GM23338 (cell line): ENCODE data around the gene CCDC86. TPM values are rescaled to one million over a fixed set of nuclear protein-coding genes. Genes with fewer than 3 reads are reported as not detected.

Experiments used
- ATAC-seq: fragments of 200-7000 bp; cut with Tn5 transposase; 3 replicates; pipeline ENCODE4 v1.9.1; 2020
- DNase-seq: peaks from one replicate; pipeline ENCODE4 v3.0.0-alpha.2; 2015; ENCODE audit warnings: low spot score
- H2AFZ ChIP-seq: fragments of 200-600 bp; sonication (generic); 2 replicates; pipeline ENCODE4 v1.8.0; 2016; ENCODE audit warnings: antibody characterized with exemption, mild to moderate bottlenecking, moderate library complexity
- H3F3A ChIP-seq: fragments of 200-600 bp; sonication (generic); replicated peaks from 2 replicates; pipeline ENCODE4 v1.8.0; 2017; ENCODE audit warnings: antibody characterized with exemption, mixed run types, low read depth
- H3K27ac ChIP-seq: fragments of 200-600 bp; sonication (generic); 2 replicates; pipeline ENCODE4 v1.6.1; 2016; ENCODE audit warnings: low read depth
- H3K27me3 ChIP-seq: fragments of 200-600 bp; sonication (generic); 2 replicates; pipeline ENCODE4 v1.8.0; 2016; ENCODE audit warnings: mild to moderate bottlenecking, mixed run types, moderate library complexity; ENCODE audit not compliant: insufficient read depth
- H3K36me3 ChIP-seq: fragments of 200-600 bp; sonication (generic); 2 replicates; pipeline ENCODE4 v1.8.0; 2016; ENCODE audit warnings: mild to moderate bottlenecking; ENCODE audit not compliant: insufficient read depth
- H3K4me1 ChIP-seq: fragments of 200-600 bp; sonication (generic); 2 replicates; pipeline ENCODE4 v1.8.0; 2016; ENCODE audit warnings: mild to moderate bottlenecking, moderate library complexity; ENCODE audit not compliant: insufficient read depth
- H3K4me2 ChIP-seq: fragments of 200-600 bp; sonication (generic); 2 replicates; pipeline ENCODE4 v1.7.1; 2017; ENCODE audit warnings: mixed run types
- H3K4me3 ChIP-seq: fragments of 200-600 bp; sonication (generic); 2 replicates; pipeline ENCODE4 v1.6.1; 2016; ENCODE audit warnings: mixed run types
- H3K79me2 ChIP-seq: fragments of 200-600 bp; sonication (generic); replicated peaks from 2 replicates; pipeline ENCODE4 v1.8.0; 2017; ENCODE audit warnings: mild to moderate bottlenecking; ENCODE audit not compliant: insufficient read depth
- H3K9me2 ChIP-seq: fragments of 200-600 bp; sonication (generic); 2 replicates; pipeline ENCODE4 v1.8.0; 2017; ENCODE audit not compliant: insufficient read depth
- H4K20me1 ChIP-seq: fragments of 200-600 bp; sonication (generic); replicated peaks from 2 replicates; pipeline ENCODE4 v1.8.0; 2017; ENCODE audit warnings: mild to moderate bottlenecking; ENCODE audit not compliant: insufficient read depth
- H3K27ac Mint-ChIP-seq: 2 replicates; pipeline ENCODE4 v1.8.0; 2020; ENCODE audit warnings: inconsistent platforms, mild to moderate bottlenecking, moderate library complexity, mixed read lengths
- H3K27me3 Mint-ChIP-seq: 3 replicates; pipeline ENCODE4 v1.8.0; 2022; ENCODE audit warnings: low read depth, mild to moderate bottlenecking, moderate library complexity, mixed read lengths, inconsistent platforms; ENCODE audit not compliant: insufficient read depth, poor library complexity
- H3K36me3 Mint-ChIP-seq: 3 replicates; pipeline ENCODE4 v1.8.0; 2021; ENCODE audit warnings: low read depth, mild to moderate bottlenecking, inconsistent platforms, moderate library complexity, mixed read lengths
- H3K4me1 Mint-ChIP-seq: 3 replicates; pipeline ENCODE4 v1.8.0; 2020; ENCODE audit warnings: mild to moderate bottlenecking, inconsistent platforms, mixed read lengths
- H3K4me3 Mint-ChIP-seq: 3 replicates; pipeline ENCODE4 v1.8.0; 2021; ENCODE audit warnings: moderate library complexity, mild to moderate bottlenecking, inconsistent platforms, mixed read lengths
- H3K9me3 Mint-ChIP-seq: 3 replicates; pipeline ENCODE4 v1.8.0; 2020; ENCODE audit warnings: moderate library complexity, mild to moderate bottlenecking, inconsistent platforms, mixed read lengths
- CREB1 ChIP-seq: fragments of 250-450 bp; sonication (Bioruptor Pico); IDR thresholded peaks from 2 replicates; pipeline ENCODE4 v1.5.0; 2020; ENCODE audit warnings: low read depth, mild to moderate bottlenecking, moderate library complexity
- EZH2 ChIP-seq: fragments of 200-600 bp; sonication (generic); IDR thresholded peaks from one replicate; pipeline ENCODE4 v1.8.0; 2017; ENCODE audit warnings: antibody characterized with exemption, mild to moderate bottlenecking, low read depth; ENCODE audit not compliant: unreplicated experiment
- EZH2phosphoT487 ChIP-seq: fragments of 200-600 bp; sonication (generic); IDR thresholded peaks from one replicate; pipeline ENCODE4 v1.8.1; 2018; ENCODE audit warnings: antibody characterized with exemption; ENCODE audit not compliant: unreplicated experiment
- POLR2AphosphoS5 ChIP-seq: IDR thresholded peaks from 2 replicates; pipeline ENCODE4 v1.6.1; 2016; ENCODE audit warnings: antibody characterized with exemption, low read depth
- STAT1 ChIP-seq: IDR thresholded peaks from one replicate; pipeline ENCODE4 v1.6.1; 2016; ENCODE audit warnings: antibody characterized with exemption; ENCODE audit not compliant: unreplicated experiment
- polyA plus RNA-seq: library from polyadenylated mRNA; unstranded; fragments of >200 nt; fragmentation: Nextera tagmentation; extraction: Ambion mirVana; gene quantifications from 2 replicates; pipeline ENCODE4 v1.2.1, GENCODE V29; 2016
- total RNA-seq: library from RNA; depleted of rRNA; stranded (reverse); fragments of >200 nt; shearing (Covaris generic); gene quantifications from 2 replicates; pipeline ENCODE4 v1.2.3, GENCODE V29; 2014
- TF ChIP-seq, protein P1 (sequence below): IDR thresholded peaks from 2 replicates; pipeline ENCODE4 v1.6.1; 2016; ENCODE audit warnings: antibody characterized with exemption
- TF ChIP-seq, protein P2 (sequence below): fragments of 250-450 bp; sonication (Bioruptor Pico); IDR thresholded peaks from 2 replicates; pipeline ENCODE4 v1.5.0; 2020; ENCODE audit warnings: mild to moderate bottlenecking, moderate library complexity
- TF ChIP-seq, protein P3 (sequence below), 2 experiments: fragments of 200-600 bp in 1 of 2; sonication (generic) in 1 of 2; conservative IDR thresholded peaks; 2 replicates each; pipeline versions ENCODE4 v1.5.1 to v1.6.1; 2016 to 2017; ENCODE audit warnings: antibody characterized with exemption in 2 of 2, low read depth in 2 of 2, mild to moderate bottlenecking in 2 of 2, moderate library complexity in 1 of 2

The CCDC86 gene
- total and polyA plus RNA-seq, 2 experiments from 2014 or later = 67.3 to 98.5 TPM

DNA sequence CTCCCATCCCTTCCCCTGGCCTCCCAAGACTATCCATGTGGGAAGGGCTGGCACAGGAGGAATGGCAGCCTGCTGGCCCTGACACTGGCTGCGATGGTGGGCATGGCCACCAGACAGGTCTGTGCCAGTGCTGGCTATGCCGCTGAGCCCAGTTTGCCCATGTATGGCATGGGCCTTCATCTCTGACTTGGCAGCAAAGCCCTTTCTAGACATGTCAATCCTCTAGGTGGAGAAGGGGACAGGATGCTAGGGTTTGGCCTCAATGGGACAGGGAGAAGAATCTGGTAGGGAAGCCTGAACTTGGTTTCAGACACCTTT is 34.2 kb downstream of the CCDC86 start:
- ATAC-seq (no peak), DNase-seq (no peak)
- Histone ChIP-seq H3F3A (no peaks in the 10 kb centered on the region), H3K4me1 (no peaks in the 10 kb centered on the region), H3K79me2 (no peaks in the 10 kb centered on the region), H2AFZ (no peak overlapping the region), H3K4me2 (no peak overlapping the region), H3K4me3 (no peak overlapping the region), H3K36me3 (no peaks in the 10 kb centered on the region), H3K27me3 (no peaks in the 10 kb centered on the region), H3K9me2 (no peaks in the 10 kb centered on the region), H4K20me1 (no peaks in the 10 kb centered on the region; the same call in 1 of the 2 replicates), H3K27ac (no peak overlapping the region)
- Mint-ChIP-seq H3K4me1 (peaks cover 6% of the 10 kb centered on the region; the same call in 2 of the 3 replicates), H3K36me3 (no peaks in the 10 kb centered on the region; the same call in 2 of the 3 replicates), H3K27me3 (no peaks in the 10 kb centered on the region), H3K27ac (no peak overlapping the region), H3K9me3 (no peaks in the 10 kb centered on the region), H3K4me3 (no peak overlapping the region)
- TF ChIP-seq EZH2phosphoT487 (no peak), POLR2AphosphoS5 (no peak)

DNA sequence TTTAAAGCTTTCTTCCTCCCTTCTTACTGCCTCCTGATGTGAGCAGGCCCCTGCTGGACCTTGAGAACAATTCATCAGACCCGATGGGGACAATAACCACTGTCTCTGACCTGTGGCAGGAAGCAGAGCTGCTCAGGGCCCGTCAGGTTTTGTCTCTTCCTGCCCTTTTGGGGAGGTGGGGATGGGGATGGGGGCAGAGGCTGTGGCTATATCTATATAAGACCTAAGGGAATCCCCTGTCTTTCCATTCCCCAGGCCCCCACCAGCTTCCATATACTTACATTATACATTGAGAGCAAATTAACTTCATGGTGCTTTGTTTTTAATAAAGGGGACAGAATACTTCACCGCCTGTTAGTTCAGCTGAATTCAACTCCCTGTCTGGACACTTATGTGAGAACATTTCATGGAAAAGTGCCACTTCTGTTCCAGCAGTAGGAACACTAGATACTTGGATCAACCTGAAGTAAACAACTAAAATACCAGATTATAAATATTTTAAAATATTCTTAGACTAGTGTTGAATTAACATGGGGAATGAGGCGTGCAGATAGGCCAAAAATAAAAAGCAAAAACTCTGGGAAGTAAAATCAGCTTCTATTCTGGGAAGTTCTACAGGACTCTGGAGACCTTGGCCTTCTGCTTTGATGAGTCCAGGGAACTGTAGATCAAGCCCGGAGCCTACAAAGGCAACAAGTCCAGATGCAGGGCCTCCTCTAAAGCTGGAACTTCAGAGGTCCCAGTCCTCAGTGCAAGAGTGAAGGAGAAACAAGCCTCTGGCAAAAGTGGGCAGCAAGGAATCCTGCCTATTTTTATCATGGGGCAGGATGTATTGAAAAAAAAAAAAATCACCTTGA is 36.6 kb downstream of the CCDC86 start:
- H3K4me3 Mint-ChIP-seq = no peak overlapping the region
- H3K27me3 Mint-ChIP-seq = no peaks in the 10 kb centered on the region
- no peaks in the 10 kb centered on the region; the same call in 2 of the 3 replicates for H3K36me3 Mint-ChIP-seq
- TF ChIP-seq, protein P1, sequence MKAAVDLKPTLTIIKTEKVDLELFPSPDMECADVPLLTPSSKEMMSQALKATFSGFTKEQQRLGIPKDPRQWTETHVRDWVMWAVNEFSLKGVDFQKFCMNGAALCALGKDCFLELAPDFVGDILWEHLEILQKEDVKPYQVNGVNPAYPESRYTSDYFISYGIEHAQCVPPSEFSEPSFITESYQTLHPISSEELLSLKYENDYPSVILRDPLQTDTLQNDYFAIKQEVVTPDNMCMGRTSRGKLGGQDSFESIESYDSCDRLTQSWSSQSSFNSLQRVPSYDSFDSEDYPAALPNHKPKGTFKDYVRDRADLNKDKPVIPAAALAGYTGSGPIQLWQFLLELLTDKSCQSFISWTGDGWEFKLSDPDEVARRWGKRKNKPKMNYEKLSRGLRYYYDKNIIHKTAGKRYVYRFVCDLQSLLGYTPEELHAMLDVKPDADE = no peak
- TF ChIP-seq STAT1 (no peak), EZH2 (no peak), CREB1 (CRISPR knock-in tag) (no peak), EZH2phosphoT487 (no peak)
- TF ChIP-seq, protein P2, sequence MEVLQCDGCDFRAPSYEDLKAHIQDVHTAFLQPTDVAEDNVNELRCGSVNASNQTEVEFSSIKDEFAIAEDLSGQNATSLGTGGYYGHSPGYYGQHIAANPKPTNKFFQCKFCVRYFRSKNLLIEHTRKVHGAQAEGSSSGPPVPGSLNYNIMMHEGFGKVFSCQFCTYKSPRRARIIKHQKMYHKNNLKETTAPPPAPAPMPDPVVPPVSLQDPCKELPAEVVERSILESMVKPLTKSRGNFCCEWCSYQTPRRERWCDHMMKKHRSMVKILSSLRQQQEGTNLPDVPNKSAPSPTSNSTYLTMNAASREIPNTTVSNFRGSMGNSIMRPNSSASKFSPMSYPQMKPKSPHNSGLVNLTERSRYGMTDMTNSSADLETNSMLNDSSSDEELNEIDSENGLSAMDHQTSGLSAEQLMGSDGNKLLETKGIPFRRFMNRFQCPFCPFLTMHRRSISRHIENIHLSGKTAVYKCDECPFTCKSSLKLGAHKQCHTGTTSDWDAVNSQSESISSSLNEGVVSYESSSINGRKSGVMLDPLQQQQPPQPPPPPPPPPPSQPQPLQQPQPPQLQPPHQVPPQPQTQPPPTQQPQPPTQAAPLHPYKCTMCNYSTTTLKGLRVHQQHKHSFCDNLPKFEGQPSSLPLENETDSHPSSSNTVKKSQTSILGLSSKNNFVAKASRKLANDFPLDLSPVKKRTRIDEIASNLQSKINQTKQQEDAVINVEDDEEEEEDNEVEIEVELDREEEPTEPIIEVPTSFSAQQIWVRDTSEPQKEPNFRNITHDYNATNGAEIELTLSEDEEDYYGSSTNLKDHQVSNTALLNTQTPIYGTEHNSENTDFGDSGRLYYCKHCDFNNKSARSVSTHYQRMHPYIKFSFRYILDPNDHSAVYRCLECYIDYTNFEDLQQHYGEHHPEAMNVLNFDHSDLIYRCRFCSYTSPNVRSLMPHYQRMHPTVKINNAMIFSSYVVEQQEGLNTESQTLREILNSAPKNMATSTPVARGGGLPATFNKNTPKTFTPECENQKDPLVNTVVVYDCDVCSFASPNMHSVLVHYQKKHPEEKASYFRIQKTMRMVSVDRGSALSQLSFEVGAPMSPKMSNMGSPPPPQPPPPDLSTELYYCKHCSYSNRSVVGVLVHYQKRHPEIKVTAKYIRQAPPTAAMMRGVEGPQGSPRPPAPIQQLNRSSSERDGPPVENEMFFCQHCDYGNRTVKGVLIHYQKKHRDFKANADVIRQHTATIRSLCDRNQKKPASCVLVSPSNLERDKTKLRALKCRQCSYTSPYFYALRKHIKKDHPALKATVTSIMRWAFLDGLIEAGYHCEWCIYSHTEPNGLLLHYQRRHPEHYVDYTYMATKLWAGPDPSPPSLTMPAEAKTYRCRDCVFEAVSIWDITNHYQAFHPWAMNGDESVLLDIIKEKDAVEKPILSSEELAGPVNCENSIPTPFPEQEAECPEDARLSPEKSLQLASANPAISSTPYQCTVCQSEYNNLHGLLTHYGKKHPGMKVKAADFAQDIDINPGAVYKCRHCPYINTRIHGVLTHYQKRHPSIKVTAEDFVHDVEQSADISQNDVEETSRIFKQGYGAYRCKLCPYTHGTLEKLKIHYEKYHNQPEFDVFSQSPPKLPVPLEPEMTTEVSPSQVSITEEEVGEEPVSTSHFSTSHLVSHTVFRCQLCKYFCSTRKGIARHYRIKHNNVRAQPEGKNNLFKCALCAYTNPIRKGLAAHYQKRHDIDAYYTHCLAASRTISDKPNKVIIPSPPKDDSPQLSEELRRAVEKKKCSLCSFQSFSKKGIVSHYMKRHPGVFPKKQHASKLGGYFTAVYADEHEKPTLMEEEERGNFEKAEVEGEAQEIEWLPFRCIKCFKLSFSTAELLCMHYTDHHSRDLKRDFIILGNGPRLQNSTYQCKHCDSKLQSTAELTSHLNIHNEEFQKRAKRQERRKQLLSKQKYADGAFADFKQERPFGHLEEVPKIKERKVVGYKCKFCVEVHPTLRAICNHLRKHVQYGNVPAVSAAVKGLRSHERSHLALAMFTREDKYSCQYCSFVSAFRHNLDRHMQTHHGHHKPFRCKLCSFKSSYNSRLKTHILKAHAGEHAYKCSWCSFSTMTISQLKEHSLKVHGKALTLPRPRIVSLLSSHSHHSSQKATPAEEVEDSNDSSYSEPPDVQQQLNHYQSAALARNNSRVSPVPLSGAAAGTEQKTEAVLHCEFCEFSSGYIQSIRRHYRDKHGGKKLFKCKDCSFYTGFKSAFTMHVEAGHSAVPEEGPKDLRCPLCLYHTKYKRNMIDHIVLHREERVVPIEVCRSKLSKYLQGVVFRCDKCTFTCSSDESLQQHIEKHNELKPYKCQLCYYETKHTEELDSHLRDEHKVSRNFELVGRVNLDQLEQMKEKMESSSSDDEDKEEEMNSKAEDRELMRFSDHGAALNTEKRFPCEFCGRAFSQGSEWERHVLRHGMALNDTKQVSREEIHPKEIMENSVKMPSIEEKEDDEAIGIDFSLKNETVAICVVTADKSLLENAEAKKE = no peak
- TF ChIP-seq, protein P3, sequence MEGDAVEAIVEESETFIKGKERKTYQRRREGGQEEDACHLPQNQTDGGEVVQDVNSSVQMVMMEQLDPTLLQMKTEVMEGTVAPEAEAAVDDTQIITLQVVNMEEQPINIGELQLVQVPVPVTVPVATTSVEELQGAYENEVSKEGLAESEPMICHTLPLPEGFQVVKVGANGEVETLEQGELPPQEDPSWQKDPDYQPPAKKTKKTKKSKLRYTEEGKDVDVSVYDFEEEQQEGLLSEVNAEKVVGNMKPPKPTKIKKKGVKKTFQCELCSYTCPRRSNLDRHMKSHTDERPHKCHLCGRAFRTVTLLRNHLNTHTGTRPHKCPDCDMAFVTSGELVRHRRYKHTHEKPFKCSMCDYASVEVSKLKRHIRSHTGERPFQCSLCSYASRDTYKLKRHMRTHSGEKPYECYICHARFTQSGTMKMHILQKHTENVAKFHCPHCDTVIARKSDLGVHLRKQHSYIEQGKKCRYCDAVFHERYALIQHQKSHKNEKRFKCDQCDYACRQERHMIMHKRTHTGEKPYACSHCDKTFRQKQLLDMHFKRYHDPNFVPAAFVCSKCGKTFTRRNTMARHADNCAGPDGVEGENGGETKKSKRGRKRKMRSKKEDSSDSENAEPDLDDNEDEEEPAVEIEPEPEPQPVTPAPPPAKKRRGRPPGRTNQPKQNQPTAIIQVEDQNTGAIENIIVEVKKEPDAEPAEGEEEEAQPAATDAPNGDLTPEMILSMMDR (conservative IDR thresholded peaks at IDR 0.05; ENCODE audit: low read depth in 2 of 2) = no peak

More for the DNA sequence above, 36.6 kb downstream of the CCDC86 start:
- H3K79me2 ChIP-seq = no peaks in the 10 kb centered on the region
- Mint-ChIP-seq H3K9me3 (no peaks in the 10 kb centered on the region), H3K4me1 (peaks cover 1% of the 10 kb centered on the region; the same call in 2 of the 3 replicates), H3K27ac (no peak overlapping the region)
- H3K27me3 ChIP-seq = no peaks in the 10 kb centered on the region
- ATAC-seq (no peak), DNase-seq (no peak)
- no peaks in the 10 kb centered on the region for H3K36me3 ChIP-seq
- no peaks in the 10 kb centered on the region; the same call in 1 of the 2 replicates for H4K20me1 ChIP-seq
- H3K9me2 ChIP-seq = no peaks in the 10 kb centered on the region
- no peak overlapping the region for H3K27ac ChIP-seq
- H3K4me1 ChIP-seq = no peaks in the 10 kb centered on the region
- H3F3A ChIP-seq = no peaks in the 10 kb centered on the region
- H3K4me2 ChIP-seq = no peak overlapping the region
- no peak overlapping the region for H3K4me3 ChIP-seq
- no peak overlapping the region for H2AFZ ChIP-seq
